Fibroblast of the aortic adventitia (primary cell): ENCODE measurements around the gene TEKTIP1. TPM values are rescaled to one million over a fixed set of nuclear protein-coding genes. Genes with fewer than 3 reads are reported as not detected.

ENCODE experiments used
- DNase-seq: peaks from one replicate; pipeline ENCODE4 v3.0.0-alpha.2; 2010; ENCODE audit warnings: low read depth
- H3K4me3 ChIP-seq: 2 replicates; pipeline ENCODE4 v1.5.1; 2011; ENCODE audit warnings: low read depth, mild to moderate bottlenecking, control low read depth, low read length, moderate library complexity
- total RNA-seq: library from RNA; depleted of rRNA; stranded (reverse); fragments of >200 nt; gene quantifications from 2 replicates; pipeline ENCODE4 v1.2.3, GENCODE V29; 2012; ENCODE audit warnings: low replicate concordance
- TF ChIP-seq, protein P1 (sequence below): IDR thresholded peaks from 2 replicates; pipeline ENCODE4 v1.5.1; 2011; ENCODE audit warnings: mild to moderate bottlenecking, low read length, control low read depth, inconsistent platforms; ENCODE audit not compliant: insufficient read depth

Gene TEKTIP1
- total RNA-seq, 1 donor: not detected

DNA sequence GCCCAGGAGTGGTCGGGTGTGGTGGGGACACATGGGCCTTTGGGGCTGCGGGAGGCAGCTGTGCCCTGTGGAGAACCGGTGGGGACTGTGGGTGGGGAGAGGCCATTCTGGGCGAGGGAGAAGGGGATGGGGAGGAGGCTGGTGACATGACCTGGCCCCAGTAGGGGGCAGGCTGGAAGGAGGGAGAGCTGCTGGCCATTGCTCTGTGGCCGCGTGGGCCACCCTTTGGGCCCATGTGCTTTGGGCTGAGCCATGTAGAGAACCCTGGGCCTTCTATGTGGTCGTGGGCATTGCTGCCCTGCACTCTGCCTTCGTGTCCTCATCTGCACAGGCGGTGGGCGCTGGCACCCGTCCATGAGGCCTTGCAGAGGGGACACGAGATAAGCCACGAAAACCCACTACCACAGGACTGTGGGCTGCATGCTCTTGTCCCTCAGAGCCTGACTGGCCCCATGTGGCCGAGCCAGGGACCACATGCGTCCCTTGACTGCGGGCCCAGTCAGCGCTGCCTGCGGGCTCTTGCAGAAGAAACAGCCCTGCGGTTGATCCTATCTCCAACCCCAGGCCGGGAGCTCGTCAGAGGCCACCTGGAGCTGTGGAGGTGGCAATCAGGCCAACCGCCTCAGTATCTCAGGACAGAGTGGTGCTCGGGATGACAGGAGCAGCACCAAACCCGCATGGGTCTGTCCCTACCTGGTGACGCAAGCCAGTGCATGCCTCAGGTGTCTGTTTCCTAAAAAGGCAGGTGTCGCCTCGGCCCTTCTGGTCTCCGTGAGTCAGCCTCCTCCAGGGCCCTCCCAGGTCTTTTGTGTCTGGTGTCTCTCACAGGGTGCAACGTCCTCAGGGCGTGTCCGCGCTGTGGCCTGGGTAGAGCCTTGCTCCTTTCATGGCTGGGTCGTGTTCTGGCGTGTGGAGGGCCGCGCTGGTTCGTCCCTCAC is 18.5 kb upstream of the TEKTIP1 start:
- no peak for DNase-seq
- TF ChIP-seq, protein P1, sequence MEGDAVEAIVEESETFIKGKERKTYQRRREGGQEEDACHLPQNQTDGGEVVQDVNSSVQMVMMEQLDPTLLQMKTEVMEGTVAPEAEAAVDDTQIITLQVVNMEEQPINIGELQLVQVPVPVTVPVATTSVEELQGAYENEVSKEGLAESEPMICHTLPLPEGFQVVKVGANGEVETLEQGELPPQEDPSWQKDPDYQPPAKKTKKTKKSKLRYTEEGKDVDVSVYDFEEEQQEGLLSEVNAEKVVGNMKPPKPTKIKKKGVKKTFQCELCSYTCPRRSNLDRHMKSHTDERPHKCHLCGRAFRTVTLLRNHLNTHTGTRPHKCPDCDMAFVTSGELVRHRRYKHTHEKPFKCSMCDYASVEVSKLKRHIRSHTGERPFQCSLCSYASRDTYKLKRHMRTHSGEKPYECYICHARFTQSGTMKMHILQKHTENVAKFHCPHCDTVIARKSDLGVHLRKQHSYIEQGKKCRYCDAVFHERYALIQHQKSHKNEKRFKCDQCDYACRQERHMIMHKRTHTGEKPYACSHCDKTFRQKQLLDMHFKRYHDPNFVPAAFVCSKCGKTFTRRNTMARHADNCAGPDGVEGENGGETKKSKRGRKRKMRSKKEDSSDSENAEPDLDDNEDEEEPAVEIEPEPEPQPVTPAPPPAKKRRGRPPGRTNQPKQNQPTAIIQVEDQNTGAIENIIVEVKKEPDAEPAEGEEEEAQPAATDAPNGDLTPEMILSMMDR: no peak
- H3K4me3 ChIP-seq: no peak overlapping the region

DNA sequence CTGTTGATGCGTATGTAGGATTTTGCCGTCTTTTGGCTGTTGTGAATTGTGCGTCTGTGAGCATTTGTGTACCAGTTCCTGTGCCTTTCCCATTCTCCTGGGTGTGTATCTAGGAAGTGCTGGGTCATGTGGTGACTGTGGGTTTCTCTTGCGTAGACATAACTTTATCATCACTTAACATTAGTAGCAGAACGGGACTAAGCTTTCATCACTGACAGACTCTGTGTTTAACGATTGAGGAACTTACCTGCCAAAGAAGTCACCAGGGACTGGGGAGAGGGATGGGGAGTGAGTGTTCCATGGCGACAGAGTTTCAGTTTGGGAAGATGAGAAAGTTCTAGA is 17.9 kb upstream of the TEKTIP1 start:
- H3K4me3 ChIP-seq: no peak overlapping the region
- TF ChIP-seq, protein P1: no peak
- no peak for DNase-seq

DNA sequence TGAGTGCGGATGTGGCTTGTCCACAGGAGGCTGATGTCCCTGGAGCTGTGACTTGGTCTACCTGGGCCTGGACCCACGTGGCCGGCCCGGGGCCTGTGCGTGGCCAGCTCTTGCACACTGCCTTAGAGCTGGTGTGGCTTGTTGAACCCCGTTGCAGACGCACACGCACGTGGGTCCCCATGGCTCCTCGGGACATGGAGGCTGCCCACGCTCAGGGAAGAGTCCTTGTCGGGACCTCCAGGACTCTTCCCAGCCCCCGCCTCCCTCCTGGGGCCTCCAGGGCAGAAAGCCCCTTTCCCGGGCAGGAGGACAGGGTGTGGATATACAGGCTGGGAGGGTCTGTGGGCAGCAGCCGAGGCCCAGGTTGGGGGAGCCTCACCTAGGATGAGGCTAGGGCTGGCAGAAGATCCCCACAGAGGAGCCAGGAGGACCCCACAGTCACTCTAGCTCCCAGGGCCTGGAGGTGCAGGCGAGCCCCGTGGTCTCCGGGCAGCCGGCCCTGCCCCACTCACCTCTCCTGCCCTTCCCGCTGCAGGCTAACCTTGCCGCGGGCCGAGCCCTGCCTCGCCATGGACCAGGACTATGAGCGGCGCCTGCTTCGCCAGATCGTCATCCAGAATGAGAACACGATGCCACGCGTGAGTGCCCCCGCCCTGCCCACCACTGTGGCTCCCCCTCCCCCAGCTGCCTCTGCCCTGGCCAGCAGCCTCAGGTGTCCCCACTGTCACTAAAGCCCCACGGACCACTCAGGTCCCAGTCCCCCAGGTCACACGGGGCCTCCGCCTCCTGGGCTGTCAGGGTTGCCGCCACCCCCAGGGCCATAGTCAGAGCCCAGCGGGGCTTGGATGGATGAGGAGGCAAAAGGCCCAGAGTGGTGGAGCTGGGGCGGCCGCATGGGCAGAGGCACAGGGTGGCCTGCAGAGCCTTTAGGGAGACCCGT is 16.3 kb upstream of the TEKTIP1 start:
- no peak overlapping the region for H3K4me3 ChIP-seq
- TF ChIP-seq, protein P1: no peak
- DNase-seq: no peak

DNA sequence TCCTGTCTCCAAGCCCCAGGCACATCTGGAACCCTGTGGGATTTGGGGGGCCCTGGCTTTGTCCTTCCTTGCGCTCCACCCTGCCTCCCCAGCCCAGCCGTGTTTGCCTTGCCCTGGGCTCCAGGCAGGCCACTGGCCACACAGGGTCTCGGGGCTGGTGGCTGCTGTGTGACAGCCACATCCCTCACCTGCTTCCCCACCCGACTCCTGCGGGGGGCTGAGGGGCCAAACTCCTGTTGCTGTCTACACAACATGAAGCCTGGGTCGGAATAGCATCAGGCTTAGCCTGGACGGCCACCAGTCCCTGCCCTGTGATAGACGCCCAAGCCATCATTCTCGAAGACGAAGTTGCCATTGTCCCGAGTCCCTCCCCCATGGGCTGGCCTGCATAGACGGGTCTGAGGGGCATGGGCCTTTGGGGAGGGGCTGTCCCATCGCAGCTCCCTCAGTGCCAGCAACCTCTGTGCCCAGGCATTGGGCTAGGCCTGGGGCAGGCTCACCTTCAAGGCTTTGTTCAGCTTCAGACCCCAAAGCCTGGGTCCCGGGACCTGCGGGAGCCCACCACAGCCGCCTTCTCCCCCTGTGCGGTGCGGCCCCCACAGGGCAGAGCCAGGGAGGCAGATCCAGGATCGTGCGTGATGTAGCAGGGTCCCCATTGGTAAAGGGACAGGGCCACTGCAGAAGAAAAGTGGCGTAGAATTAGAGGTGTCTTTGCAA is 15.5 kb upstream of the TEKTIP1 start:
- H3K4me3 ChIP-seq: no peak overlapping the region
- TF ChIP-seq, protein P1: no peak
- DNase-seq: no peak

DNA sequence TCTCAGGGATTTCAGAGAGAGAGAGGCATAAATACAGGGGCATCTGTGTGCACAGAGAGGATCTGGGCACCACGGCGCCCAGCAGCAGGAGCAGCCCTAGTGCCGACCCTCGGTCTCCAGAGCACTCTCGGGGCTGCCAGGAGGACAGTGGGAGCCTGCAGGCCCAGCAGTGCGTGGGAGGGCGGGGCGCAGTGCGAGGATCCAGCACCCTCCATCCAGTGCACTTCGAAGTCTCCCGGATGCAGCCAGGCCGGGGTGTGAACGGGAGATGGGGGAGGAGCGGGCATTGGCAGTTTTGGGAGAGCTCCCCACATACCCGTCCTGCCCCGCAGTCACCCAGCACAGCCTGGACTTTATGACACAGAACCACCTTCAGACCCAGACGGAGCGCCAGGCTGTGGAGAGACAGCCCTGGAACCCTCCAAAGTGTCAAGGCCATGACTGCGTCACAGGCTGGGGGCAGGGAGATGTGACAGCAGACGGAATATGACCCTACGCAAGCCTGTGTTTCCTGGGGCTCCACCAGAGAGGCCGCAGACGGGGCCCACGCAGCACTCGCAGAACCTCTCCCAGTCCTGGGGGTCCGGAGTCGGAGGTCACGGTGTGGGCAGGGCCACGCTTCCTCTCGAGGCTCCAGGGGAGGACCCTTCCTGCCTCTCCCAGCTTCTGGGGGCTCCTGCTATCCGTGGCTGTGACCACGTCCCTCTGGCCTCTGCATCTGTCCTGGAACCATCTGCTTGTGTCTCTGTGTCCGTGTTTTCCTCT is 14.7 kb upstream of the TEKTIP1 start:
- H3K4me3 ChIP-seq: no peak overlapping the region
- TF ChIP-seq, protein P1: no peak
- no peak for DNase-seq
